NCI-H226 (cell line): ENCODE measurements around the gene ACBD3.

Experiments
- DNase-seq: peaks from one replicate; pipeline ENCODE4 v3.0.0-alpha.2; 2015

The ACBD3 gene

GRCh38 chr1:226110249-226111097 lies 76.1 kb downstream of the ACBD3 start:
- no peak for DNase-seq

GRCh38 chr1:226109829-226110248 lies 76.7 kb downstream of the ACBD3 start:
- peak; percentile 20 for DNase-seq

GRCh38 chr1:226108935-226109828 lies 77.4 kb downstream of the ACBD3 start:
- DNase-seq: no peak

- no peak for DNase-seq
These were observed 78.8 kb downstream of the ACBD3 start for GRCh38 chr1:226107471-226108460.

- no peak for DNase-seq
These were observed 81.8 kb downstream of the ACBD3 start for GRCh38 chr1:226104671-226105121.

GRCh38 chr1:226100436-226101391 lies 85.8 kb downstream of the ACBD3 start:
- no peak for DNase-seq

- no peak for DNase-seq
These were observed 87.4 kb downstream of the ACBD3 start for GRCh38 chr1:226098870-226099835.

GRCh38 chr1:226097866-226098625 lies 88.5 kb downstream of the ACBD3 start:
- no peak for DNase-seq

GRCh38 chr1:226095286-226095685 lies 91.3 kb downstream of the ACBD3 start:
- no peak for DNase-seq
